Stomach (tissue), 4 donors: ENCODE results near the gene FIGNL1.

Source experiments
- CTCF ChIP-seq, 7 experiments: fragments of 450-650 bp in 4 of 7; fragments of 200-600 bp in 3 of 7; sonication (generic) in 3 of 7; IDR thresholded peaks; one replicate each; pipeline ENCODE4 v1.5.1; 2016 to 2019; ENCODE audit warnings: antibody characterized with exemption in 7 of 7, control low read depth in 2 of 7, mild to moderate bottlenecking in 1 of 7
- POLR2AphosphoS5 ChIP-seq, 3 donors: sonication (generic); formaldehyde crosslinking; IDR thresholded peaks; one replicate each; pipeline ENCODE4 v1.6.1; 2016; ENCODE audit warnings: antibody characterized with exemption in 3 of 3

- TF ChIP-seq POLR2AphosphoS5 (IDR thresholded peaks at IDR 0.05) (no peak), CTCF (IDR thresholded peaks at IDR 0.05) (no peak)
These were observed 38.8 kb downstream of the FIGNL1 start for GRCh38 chr7:50411332-50411731.
